Esophagus muscularis mucosa (tissue), 4 donors: ENCODE results near the gene RETSAT.

ENCODE experiments used
- CTCF ChIP-seq, 3 experiments: fragments of 200-600 bp in 2 of 3; fragments of 450-650 bp in 1 of 3; sonication (generic) in 2 of 3; IDR thresholded peaks; one replicate each; pipeline ENCODE4 v1.5.1; 2017 to 2019; ENCODE audit warnings: antibody characterized with exemption in 3 of 3, mild to moderate bottlenecking in 2 of 3, moderate library complexity in 1 of 3
- EP300 ChIP-seq: sonication (generic); formaldehyde crosslinking; IDR thresholded peaks from one replicate; pipeline ENCODE4 v1.6.1; 2017; ENCODE audit warnings: antibody characterized with exemption
- POLR2A ChIP-seq: fragments of 450-650 bp; IDR thresholded peaks from one replicate; pipeline ENCODE4 v1.6.1; 2017; ENCODE audit warnings: antibody characterized with exemption, moderate library complexity, mild to moderate bottlenecking, low read depth
- POLR2AphosphoS5 ChIP-seq, 2 donors: sonication (generic); formaldehyde crosslinking; IDR thresholded peaks; one replicate each; pipeline ENCODE4 v1.6.1; 2017; ENCODE audit warnings: antibody characterized with exemption in 2 of 2

GRCh38 chr2:85312404-85312803 is 41.9 kb downstream of the RETSAT start:
- TF ChIP-seq CTCF (IDR thresholded peaks at IDR 0.05) (no peak), POLR2A (no peak), POLR2AphosphoS5 (IDR thresholded peaks at IDR 0.05) (no peak), EP300 (no peak)
